HG02852 (cell line): ENCODE results near the gene CES3.
A peak's percentile ranks its signal among the peaks of the same experiment; 100 is the strongest.

Experiments
- ATAC-seq: cut with Tn5 transposase; IDR thresholded peaks from one replicate; pipeline ENCODE4 v1.9.1; 2021; ENCODE audit warnings: mild to moderate bottlenecking, moderate library complexity; ENCODE audit not compliant: unreplicated experiment

The CES3 gene, protein sequence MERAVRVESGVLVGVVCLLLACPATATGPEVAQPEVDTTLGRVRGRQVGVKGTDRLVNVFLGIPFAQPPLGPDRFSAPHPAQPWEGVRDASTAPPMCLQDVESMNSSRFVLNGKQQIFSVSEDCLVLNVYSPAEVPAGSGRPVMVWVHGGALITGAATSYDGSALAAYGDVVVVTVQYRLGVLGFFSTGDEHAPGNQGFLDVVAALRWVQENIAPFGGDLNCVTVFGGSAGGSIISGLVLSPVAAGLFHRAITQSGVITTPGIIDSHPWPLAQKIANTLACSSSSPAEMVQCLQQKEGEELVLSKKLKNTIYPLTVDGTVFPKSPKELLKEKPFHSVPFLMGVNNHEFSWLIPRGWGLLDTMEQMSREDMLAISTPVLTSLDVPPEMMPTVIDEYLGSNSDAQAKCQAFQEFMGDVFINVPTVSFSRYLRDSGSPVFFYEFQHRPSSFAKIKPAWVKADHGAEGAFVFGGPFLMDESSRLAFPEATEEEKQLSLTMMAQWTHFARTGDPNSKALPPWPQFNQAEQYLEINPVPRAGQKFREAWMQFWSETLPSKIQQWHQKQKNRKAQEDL

GRCh38 chr16:66961065-66961744 is at the start of gene CES3:
Gene CES3 (plus strand): TSS chr16:66961266. CDS start chr16:66961308, 42 bp downstream.
- ATAC-seq, result peak; percentile 70

DNA sequence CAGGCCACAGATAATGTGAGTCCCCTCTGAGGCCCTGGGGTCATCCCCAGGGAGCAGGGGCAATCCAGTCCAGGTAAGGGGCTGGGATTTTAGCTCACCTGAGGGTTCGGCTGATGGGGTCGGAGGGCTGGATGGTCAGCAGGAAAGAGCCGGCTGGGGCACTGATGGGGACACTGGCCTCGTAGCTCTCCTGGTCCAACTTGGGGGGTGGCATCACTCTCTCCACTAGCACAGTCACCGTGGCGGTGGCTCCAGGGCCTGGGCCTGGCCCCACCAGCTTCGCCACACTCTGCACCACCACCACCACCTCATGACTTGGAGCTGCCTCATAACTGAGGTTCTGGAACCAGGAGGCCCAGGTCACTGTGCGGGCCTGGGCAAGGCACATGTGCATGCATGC is 49.3 kb upstream of the CES3 start:
- no peak for ATAC-seq

GRCh38 chr16:66913081-66913480 is 48.0 kb upstream of the CES3 start:
- ATAC-seq, result no peak

DNA sequence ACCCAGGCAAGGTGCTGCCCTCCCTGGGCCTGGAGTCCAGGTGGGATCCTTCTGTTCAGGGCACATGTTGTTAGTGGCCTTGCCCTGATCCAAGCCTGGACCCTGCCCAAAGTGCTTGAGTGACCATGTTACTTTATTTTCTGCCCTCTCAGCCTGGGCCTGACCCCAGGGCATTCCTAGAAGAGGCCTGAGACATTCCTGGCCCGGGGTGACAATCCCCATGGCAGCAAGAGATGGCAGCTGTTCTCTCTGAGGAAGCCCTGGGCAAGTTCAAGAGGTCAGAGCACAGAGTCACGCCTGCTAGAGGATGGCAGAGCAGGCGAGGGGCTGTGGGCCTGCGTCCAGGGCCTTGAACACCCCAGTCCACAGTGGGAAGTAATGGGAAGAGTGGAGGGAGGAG is 47.4 kb upstream of the CES3 start:
- ATAC-seq, result no peak

DNA sequence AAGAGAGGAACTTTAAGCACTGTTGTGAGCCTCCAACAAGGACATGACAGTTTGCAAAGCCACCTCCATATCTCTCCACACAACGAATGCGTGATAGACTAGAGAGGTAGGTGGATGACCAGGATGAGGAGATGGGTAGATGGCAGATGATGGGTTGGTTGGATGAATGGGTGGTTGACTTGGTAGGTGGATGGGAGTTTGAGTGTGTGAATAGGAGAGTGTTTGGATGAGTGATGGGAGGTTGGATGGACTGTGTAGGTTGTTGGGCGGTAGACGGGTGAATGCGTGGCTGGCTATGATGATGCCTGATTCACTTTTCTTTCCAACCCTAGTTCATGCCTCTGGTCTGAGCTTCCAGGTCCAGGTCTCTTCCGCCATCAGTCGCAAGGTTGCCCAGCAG is 46.5 kb upstream of the CES3 start:
- ATAC-seq, result no peak

GRCh38 chr16:66915041-66915440 is 46.0 kb upstream of the CES3 start:
- ATAC-seq, result no peak

GRCh38 chr16:66916518-66916917 is 44.5 kb upstream of the CES3 start:
- no peak for ATAC-seq

DNA sequence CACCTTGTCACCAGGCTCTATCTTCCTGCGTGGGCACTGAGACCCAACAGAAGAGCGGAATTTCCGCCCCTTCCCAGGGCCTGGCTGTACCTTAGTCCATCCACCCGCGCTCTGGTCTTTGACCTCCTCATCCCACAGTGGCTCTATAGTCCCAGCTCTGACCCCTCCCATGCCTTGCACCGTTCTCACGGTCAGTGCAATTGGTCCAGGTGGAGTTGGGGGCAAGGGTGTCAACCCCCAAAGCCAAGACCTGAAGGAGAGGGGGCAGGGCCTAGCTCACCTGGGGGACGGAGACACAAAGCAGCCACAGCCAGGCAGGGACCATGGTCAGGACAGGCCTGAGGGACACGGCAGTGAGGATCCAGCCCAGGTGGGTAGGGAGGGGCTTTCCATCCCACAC is 43.3 kb upstream of the CES3 start:
- ATAC-seq, result no peak

- no peak for ATAC-seq
Observed at GRCh38 chr16:66918355-66918754, 42.7 kb upstream of the CES3 start.

DNA sequence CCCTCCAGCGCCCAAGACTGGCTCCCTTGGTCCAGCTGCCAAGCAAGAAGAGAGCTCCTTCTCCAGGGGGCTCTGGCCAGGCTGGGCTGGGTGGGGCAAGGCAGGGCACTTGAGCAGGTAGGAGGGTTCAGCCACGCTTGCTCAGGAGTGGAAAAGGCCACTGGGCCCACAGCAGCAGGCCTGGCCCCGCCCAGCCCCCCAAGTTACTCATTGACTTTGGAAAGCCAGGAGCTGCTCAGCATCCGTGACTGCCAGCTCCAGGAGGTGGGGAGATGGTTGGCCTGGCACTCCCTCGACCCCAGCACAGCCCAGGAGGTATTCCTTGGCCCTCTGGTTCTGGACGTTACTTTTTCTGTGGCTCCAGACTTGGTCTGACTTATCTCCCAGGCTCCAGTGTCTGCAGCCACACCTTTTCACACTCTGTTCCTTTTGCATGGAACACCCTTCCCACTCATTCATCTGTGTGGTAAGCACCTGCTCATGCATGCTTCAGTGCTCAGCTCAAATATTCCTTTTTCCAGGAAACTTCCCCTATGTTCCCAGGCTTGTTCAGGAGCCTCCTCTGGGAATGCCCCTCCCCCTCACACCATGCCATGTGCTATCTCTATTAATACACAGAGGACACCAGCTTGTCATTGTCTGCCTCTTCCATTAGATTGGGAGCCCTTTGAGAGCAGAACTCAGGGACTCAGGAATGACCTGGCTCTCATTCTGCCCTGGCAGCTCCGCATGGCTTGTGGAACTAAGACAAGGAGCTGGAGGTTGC is 42.1 kb upstream of the CES3 start, which contains the start of gene CDH16:
Gene CDH16 (minus strand): TSS at position 83 of the 766 bp plus-strand sequence. CDS start 820 bp downstream, outside the sequence.
- no peak for ATAC-seq

GRCh38 chr16:66919569-66920298 is 41.3 kb upstream of the CES3 start:
- no peak for ATAC-seq

DNA sequence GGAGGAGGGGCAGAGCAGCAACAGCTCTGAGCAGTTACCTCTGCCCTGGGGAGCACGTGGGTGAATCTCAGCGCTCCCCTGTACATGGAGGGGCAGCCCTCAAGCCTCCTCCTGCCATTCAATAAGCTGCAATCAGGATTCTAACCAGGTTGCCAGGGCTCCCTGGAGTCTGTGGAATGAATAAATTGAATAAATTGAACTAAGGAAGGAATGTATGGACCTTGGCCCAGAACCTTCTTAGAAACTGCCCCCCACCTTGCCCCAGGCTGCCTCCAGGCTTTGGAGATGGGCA is 40.8 kb upstream of the CES3 start:
- ATAC-seq, result no peak

DNA sequence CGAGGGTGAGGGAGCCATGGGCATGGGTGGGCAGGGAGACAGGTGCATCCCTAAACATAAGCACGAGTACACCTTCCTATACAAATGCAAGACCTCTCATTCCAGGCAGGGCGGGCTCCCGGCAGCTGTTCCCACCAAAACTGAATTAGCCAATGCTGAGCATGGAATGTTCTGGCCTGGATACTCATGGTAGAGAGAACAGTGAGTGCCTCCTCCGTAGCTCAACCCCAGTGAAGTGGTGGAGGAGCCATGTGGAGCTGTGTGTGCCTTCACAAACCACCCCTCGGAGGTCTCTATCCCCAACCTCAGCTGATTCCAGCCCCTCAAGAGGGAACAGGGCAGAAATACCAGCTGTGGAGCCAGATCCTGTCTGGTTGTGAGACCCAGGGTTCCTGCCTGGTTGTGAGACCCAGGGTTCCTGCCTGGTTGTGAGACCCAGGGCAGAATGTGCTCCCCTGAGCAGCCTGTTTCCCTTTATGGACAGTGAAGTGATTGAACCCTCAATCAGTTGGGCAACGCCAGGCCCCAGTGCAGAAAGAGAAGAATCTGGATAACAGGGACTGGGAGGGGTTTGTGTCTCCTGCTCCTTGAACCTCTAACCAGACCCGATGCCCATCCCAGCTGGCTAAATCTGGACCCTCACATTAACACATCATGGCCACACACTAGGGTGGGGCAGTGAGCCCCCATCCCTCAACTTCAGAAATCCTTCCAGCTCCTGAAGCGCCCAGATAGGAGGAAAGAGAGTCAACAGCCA is 40.0 kb upstream of the CES3 start:
- no peak for ATAC-seq

DNA sequence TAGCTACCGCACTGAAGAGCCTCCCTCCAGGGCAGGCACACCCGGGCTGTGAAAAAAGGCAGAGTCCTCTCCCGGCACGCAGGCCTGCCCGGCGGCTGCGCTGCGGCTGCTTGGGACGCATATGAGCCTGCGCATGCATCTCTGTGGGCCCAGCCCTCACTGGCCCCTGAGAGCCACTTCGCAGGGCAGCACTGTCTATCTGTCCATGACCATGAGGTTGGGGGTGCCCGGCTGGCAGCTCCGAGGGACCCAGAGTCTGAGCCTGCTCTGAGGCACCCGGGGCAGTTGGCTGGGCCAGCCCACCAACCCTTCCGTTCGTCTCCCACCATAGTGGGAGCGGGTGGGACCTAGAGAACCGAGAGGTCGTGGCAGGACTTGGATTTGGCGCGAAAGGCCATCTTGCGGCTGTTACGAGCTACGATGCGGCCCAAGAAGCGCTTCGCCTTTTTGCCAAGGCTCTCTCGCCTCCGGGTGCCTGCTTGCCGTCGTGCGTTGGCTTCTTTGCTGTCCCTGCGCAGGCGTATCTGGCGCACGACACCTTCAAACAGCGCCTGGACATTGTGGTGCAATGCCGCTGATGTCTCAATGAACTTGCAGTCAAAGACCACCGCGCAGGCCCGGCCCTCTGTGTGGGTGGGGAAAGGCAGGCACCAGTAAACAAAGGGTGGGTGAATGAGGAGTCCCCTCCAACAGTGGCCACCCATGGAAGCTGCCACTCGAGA is 39.2 kb upstream of the CES3 start:
- no peak for ATAC-seq

DNA sequence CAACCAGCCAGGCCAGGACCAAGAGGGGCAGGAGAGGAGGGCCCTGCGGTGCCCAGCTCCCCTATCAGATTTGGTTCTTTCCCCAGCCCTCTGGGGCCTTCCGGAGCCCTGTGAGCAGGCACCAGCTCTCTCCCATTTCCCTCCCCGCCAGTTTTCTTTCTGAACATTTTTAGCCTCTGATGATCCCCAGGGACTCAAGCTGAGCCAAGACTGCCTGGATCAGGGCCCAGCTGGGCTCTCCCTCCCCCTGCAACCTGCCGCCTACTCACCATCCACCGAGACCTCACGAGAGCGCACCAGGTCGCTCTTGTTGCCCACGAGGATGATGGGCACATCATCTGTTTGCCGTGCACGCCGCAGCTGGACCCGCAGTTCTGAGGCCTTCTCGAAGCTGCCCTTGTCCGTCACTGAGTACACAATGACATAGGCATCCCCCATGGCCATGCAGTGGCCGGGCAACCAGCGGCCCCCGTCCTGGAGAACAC is 37.8 kb upstream of the CES3 start:
- ATAC-seq, result no peak

- ATAC-seq, result no peak
Observed at GRCh38 chr16:66923866-66924265, 37.2 kb upstream of the CES3 start.

DNA sequence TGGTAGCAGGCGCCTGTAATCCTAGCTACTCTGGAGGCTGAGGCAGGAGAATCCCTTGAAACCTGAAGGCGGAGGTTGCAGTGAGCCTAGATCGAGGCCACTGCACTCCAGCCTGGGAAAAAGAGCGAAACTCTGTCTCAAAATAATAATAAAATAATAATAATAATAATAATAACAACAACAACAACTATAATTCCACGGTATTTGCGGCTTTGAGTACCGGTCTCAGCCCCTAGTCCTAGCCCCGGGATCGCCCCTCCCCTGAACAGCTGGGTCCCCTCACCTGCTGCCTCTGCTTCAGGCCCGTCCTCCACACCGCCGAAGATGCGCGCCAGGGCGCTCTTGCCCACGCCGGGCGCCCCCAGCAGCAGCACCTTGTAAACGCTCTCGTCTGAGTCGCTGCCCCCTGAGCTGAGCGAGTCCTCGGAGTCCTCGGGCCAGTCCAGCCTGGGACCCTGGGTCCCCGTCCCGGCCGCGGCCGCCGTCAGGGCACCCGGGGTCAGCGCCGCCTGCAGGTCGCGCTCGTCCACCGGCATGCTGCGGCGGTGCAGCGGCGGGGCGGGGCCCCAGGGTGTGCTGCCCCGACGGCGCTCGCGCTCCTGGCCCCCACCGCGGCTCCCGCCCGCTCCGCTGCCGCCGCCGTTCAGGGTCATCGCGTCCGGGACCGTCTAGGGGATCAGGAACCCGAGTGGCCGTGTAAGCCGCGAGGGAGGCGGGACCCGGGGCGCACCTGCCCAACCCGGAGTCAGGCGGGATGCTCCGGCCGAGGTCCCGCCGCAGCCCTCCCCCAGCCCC is 36.3 kb upstream of the CES3 start:
- ATAC-seq, result peak; percentile 44

- peak; percentile 29 for ATAC-seq
Observed at GRCh38 chr16:66925322-66925840, 35.7 kb upstream of the CES3 start, which contains the start of gene RRAD. Gene RRAD (minus strand): TSS chr16:66925535. CDS start chr16:66925179, 356 bp downstream.
